ENCODE results near the gene DNAJC15.
"Not testable (repeated sequence)": the region's sequence is repeated elsewhere in the genome, so short reads cannot be mapped to it uniquely, and the experiment has no call there.

The DNAJC15 gene

GRCh38 chr13:42984691-42985090 lies 38.7 kb upstream of the DNAJC15 start:
- H3K4me3 ChIP-seq (ENCODE audit: low read depth, low read length) = no peak overlapping the region
- H3K36me3 ChIP-seq = no peaks in the 10 kb centered on the region
- no peak for DNase-seq
- TF ChIP-seq CTCF (IDR thresholded peaks at IDR 0.05; ENCODE audit: low read depth, low read length) = no peak
- no peak overlapping the region for H3K27ac ChIP-seq
- no peaks in the 10 kb centered on the region for H3K9me3 ChIP-seq (ENCODE audit: severe bottlenecking)
- H3K27me3 ChIP-seq (ENCODE audit: insufficient read depth, low read depth, severe bottlenecking) = no peaks in the 10 kb centered on the region

- Histone ChIP-seq H3K27me3 (ENCODE audit: insufficient read depth, low read depth, severe bottlenecking) (no peaks in the 10 kb centered on the region), H3K27ac (no peak overlapping the region), H3K9me3 (ENCODE audit: severe bottlenecking) (no peaks in the 10 kb centered on the region)
Measured at GRCh38 chr13:42985312-42986175, 37.8 kb upstream of the DNAJC15 start.

GRCh38 chr13:42986176-42986574 lies 37.2 kb upstream of the DNAJC15 start:
- no peak overlapping the region for H3K4me3 ChIP-seq (ENCODE audit: low read depth, low read length)
- no peak for DNase-seq
- no peak overlapping the region for H3K27ac ChIP-seq
- no peaks in the 10 kb centered on the region for H3K36me3 ChIP-seq
- H3K27me3 ChIP-seq (ENCODE audit: insufficient read depth, low read depth, severe bottlenecking) = no peaks in the 10 kb centered on the region
- no peaks in the 10 kb centered on the region for H3K9me3 ChIP-seq (ENCODE audit: severe bottlenecking)
- TF ChIP-seq CTCF (IDR thresholded peaks at IDR 0.05; ENCODE audit: low read depth, low read length) = no peak

More at GRCh38 chr13:42985312-42986175, 37.8 kb upstream of the DNAJC15 start:
- no peak for DNase-seq
- no peak for TF ChIP-seq CTCF (IDR thresholded peaks at IDR 0.05; ENCODE audit: low read depth, low read length)
- H3K4me3 ChIP-seq (ENCODE audit: low read depth, low read length) = no peak overlapping the region
- H3K36me3 ChIP-seq = no peaks in the 10 kb centered on the region

GRCh38 chr13:42990291-42991232 lies 32.8 kb upstream of the DNAJC15 start:
- no peaks in the 10 kb centered on the region for H3K36me3 ChIP-seq
- TF ChIP-seq CTCF (IDR thresholded peaks at IDR 0.05; ENCODE audit: low read depth, low read length) = no peak
- no peak for DNase-seq
- H3K4me3 ChIP-seq (ENCODE audit: low read depth, low read length) = no peak overlapping the region
- no peaks in the 10 kb centered on the region for H3K9me3 ChIP-seq (ENCODE audit: severe bottlenecking)
- no peaks in the 10 kb centered on the region for H3K27me3 ChIP-seq (ENCODE audit: insufficient read depth, low read depth, severe bottlenecking)
- no peak overlapping the region; the same call in 1 of the 2 replicates for H3K27ac ChIP-seq

GRCh38 chr13:42991233-42991897 lies 32.0 kb upstream of the DNAJC15 start:
- H3K36me3 ChIP-seq; DNase-seq; H3K27ac ChIP-seq; H3K9me3 ChIP-seq (ENCODE audit: severe bottlenecking); H3K27me3 ChIP-seq (ENCODE audit: insufficient read depth, low read depth, severe bottlenecking): not testable (repeated sequence)
- H3K4me3 ChIP-seq (ENCODE audit: low read depth, low read length) = peak overlapping the region; percentile 38
